Fibroblast of skin of abdomen (primary cell): ENCODE results near the gene HAUS8.
A peak's percentile ranks its signal among the peaks of the same experiment; 100 is the strongest.
"Not testable (repeated sequence)": the region's sequence is repeated elsewhere in the genome, so short reads cannot be mapped to it uniquely, and the experiment has no call there.

Experiments used
- DNase-seq: peaks from one replicate; pipeline ENCODE4 v3.0.0-alpha.2; 2013

The HAUS8 gene

GRCh38 chr19:17101686-17102628, 26.7 kb upstream of the HAUS8 start:
- DNase-seq, result no peak

GRCh38 chr19:17098326-17098725, 23.1 kb upstream of the HAUS8 start:
- peak; percentile 16 for DNase-seq

- DNase-seq, result peak; percentile 14
Observed at GRCh38 chr19:17097593-17098126, 22.4 kb upstream of the HAUS8 start.

GRCh38 chr19:17095141-17095919, 20.1 kb upstream of the HAUS8 start:
- DNase-seq, result peak; percentile 74

GRCh38 chr19:17094694-17095093, 19.4 kb upstream of the HAUS8 start:
- DNase-seq, result not testable (repeated sequence)

GRCh38 chr19:17092696-17093095, 17.4 kb upstream of the HAUS8 start:
- DNase-seq, result no peak

GRCh38 chr19:17091758-17092333, 16.6 kb upstream of the HAUS8 start:
- DNase-seq, result no peak

- DNase-seq, result peak; percentile 21
Observed at GRCh38 chr19:17090583-17090982, 15.3 kb upstream of the HAUS8 start.

GRCh38 chr19:17088552-17088951, 13.3 kb upstream of the HAUS8 start:
- no peak for DNase-seq

GRCh38 chr19:17086834-17087233, 11.6 kb upstream of the HAUS8 start:
- DNase-seq, result peak; percentile 55

GRCh38 chr19:17086120-17086519, 10.9 kb upstream of the HAUS8 start:
- no peak for DNase-seq

- DNase-seq, result no peak
Observed at GRCh38 chr19:17081672-17082630, 6.7 kb upstream of the HAUS8 start.

GRCh38 chr19:17080440-17080801, 5.2 kb upstream of the HAUS8 start:
- DNase-seq, result no peak

- DNase-seq, result peak; percentile 99
Observed at GRCh38 chr19:17079710-17080439, 4.6 kb upstream of the HAUS8 start.

- DNase-seq, result no peak
Observed at GRCh38 chr19:17078920-17079709, 3.9 kb upstream of the HAUS8 start.

- DNase-seq, result no peak
Observed at GRCh38 chr19:17078036-17078919, 3.0 kb upstream of the HAUS8 start.

- no peak for DNase-seq
Observed at GRCh38 chr19:17077447-17078028, 2.3 kb upstream of the HAUS8 start.

GRCh38 chr19:17076543-17076991, 1.3 kb upstream of the HAUS8 start:
- DNase-seq, result no peak
